Activated naive CD4-positive, alpha-beta T cell treated with anti-CD3 and anti-CD28 coated beads, Interleukin-2, amount 50 U/mL, for 24 hours (primary cell): ENCODE measurements around the gene TMEM119.
A peak's percentile ranks its signal among the peaks of the same experiment; 100 is the strongest.

ENCODE experiments used
- H3K27ac Mint-ChIP-seq: one replicate; pipeline ENCODE4 v1.8.0; 2021; ENCODE audit warnings: mild to moderate bottlenecking, mixed read lengths
- H3K27me3 Mint-ChIP-seq: one replicate; pipeline ENCODE4 v1.8.0; 2021; ENCODE audit warnings: mixed read lengths
- H3K36me3 Mint-ChIP-seq: one replicate; pipeline ENCODE4 v1.8.0; 2021; ENCODE audit warnings: mixed read lengths
- H3K4me1 Mint-ChIP-seq: one replicate; pipeline ENCODE4 v1.8.0; 2021; ENCODE audit warnings: mixed read lengths
- H3K4me3 Mint-ChIP-seq: one replicate; pipeline ENCODE4 v1.8.0; 2021; ENCODE audit warnings: mild to moderate bottlenecking, mixed read lengths
- H3K9me3 Mint-ChIP-seq: one replicate; pipeline ENCODE4 v1.8.0; 2021; ENCODE audit warnings: mixed read lengths

The TMEM119 gene

GRCh38 chr12:108611884-108612415 lies 14.1 kb upstream of the TMEM119 start:
- Mint-ChIP-seq H3K27me3 (no peaks in the 10 kb centered on the region), H3K36me3 (peaks cover 3% of the 10 kb centered on the region), H3K9me3 (no peaks in the 10 kb centered on the region), H3K4me1 (peaks cover 19% of the 10 kb centered on the region), H3K4me3 (no peak overlapping the region), H3K27ac (no peak overlapping the region)

DNA sequence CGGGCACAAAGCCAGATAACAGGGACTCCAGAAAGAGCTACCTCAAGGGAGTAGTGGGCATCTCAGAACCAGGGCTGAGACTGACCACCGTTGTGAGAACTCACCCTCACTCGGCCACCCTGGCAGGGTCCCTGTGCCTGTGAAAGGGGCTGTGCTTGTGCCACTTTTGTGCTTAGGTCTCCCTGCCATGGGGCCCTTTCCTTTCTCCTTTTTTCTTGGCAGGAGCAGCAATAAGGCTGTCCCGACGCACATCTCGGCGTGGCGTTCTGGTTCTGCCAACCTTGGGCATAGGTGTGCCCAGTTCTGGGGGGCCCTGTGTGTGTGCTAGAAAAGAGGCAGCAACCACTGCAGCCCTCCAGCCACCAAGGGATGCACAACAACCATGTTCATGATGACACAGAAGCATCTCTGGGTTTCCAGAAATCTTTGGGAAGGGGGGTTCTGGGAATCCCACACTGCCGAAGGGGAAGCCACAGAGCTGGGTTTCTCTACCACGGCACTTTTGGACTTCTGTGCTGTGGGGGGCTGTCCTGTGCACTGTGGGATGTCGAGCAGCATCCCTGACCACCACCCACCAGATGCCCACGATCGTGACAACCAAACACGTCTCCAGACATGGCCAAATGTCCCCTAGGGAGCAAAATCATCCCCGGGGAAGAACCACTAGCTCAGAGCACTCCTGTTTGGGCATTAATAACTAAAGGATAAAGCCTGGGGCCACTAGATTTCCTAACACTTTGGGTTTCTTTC lies 13.1 kb upstream of the TMEM119 start:
- Mint-ChIP-seq H3K9me3 (no peaks in the 10 kb centered on the region), H3K4me1 (peaks cover 10% of the 10 kb centered on the region), H3K36me3 (no peaks in the 10 kb centered on the region), H3K4me3 (no peak overlapping the region), H3K27ac (no peak overlapping the region), H3K27me3 (no peaks in the 10 kb centered on the region)

DNA sequence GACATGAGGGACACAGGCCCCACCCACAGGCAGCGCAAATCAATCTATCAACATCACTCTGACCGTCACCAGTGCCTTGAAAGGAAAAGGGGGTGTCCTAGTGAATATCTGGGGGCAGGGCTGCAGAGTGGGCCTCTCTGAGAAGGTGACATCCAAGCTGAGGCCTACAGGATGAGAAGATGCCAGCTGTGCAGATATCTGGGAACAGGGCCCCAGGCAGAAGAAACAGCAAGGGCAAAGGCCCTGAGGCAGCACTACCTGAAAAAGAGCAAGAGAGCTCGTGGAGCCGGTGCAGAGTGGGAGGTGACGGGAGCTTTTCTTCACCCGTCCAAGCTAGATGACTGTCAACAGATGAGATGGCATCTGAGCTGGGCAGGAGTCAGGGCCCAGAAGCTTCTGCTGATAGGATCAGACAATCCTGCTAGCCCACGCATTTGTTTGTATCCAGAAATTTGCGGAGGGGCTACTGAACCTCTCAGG lies 12.5 kb upstream of the TMEM119 start:
- Mint-ChIP-seq H3K27ac (no peak overlapping the region), H3K4me1 (peaks cover 9% of the 10 kb centered on the region), H3K4me3 (no peak overlapping the region), H3K9me3 (no peaks in the 10 kb centered on the region), H3K27me3 (no peaks in the 10 kb centered on the region), H3K36me3 (no peaks in the 10 kb centered on the region)

DNA sequence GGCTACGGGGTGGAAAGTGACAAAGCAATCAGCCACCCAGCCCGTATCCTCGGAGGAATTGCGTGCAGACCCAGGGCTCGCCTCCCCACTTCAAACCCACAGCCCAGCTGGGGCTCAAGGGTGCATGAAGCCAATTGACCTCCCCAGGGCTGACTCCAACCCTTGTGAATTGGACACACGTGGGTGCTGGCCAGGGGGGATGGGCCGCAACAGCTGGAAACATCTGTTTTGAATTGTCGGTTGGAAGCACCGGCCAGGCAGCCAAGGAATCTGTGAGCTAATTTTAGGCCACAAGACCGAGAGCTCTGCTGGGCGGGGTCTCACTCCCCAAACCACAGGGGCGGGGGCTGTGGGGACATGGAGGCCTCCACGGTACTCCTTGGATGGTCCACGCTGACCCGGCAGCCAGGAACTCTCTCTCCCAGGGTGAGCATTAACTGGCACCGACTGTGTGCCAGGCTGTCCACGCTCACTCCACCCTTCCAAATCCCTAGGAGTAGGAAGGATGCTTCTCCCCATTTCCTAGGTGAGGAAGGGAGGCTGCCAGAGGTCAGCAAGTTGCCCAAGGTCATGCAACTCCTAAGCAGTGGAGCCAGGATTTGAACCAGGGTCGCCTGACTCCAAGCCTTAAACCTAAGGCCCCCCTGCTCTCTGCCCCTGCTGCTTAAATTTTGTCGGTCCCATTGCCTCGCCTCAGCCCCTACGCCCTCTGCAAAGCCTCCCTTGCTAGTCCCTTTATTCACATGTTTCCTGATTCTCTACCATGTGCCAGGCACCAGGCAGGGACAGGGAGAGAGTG lies 11.9 kb upstream of the TMEM119 start:
- no peak overlapping the region for H3K4me3 Mint-ChIP-seq
- no peak overlapping the region for H3K27ac Mint-ChIP-seq
- H3K36me3 Mint-ChIP-seq: no peaks in the 10 kb centered on the region
- H3K27me3 Mint-ChIP-seq: no peaks in the 10 kb centered on the region
- H3K4me1 Mint-ChIP-seq: peaks cover 9% of the 10 kb centered on the region
- H3K9me3 Mint-ChIP-seq: no peaks in the 10 kb centered on the region

DNA sequence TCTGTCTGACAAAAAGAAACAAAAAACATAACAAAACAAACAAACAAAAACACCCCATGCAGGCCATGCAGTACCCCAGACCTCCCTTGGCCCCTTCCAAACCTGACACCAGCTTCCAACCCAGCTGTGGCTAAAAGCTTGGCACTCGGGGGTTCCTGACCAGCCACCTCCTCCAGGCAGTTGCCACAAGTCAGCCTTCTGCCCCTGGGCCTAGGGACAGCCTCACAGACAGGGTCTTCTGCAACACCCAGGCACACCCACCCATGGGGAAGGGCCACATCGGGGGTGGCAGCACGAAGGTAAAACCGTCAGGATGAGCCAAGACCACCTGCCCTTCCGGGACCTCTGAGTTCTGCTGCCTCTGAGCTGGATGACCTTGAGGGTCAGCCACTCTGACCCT lies 10.7 kb upstream of the TMEM119 start:
- Mint-ChIP-seq H3K4me1 (peaks cover 9% of the 10 kb centered on the region), H3K36me3 (no peaks in the 10 kb centered on the region), H3K27ac (no peak overlapping the region), H3K9me3 (no peaks in the 10 kb centered on the region), H3K4me3 (no peak overlapping the region), H3K27me3 (no peaks in the 10 kb centered on the region)

DNA sequence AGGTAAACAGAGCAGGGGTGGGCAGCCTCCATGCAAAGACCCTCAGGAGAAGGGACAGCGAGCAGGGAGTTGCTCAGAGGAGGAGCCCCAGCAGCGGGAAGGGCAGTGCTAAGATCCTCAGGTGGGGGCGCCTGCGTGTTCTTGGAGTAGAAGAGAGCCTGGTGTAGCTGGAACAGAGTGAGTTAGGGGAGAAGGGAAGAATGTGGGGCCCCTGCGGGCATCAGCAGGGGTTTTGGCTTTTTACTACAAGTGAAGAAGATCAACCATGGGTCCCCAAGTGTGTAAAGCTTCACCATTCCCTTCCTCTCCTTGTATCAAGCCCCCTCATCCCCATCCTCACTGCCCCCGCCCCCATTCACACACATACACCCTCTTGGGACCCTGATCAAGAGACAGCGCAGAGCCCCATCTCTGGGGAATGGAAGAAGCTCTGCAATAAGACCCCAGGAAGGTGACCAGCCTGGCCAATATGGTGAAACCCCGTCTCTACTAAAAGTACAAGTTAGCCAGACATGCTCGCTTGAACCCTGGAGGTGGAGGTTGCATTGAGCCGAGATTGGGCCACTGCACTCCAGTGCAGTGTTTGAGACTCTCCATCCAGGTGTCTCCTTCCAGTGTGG lies 10.2 kb upstream of the TMEM119 start:
- no peak overlapping the region for H3K4me3 Mint-ChIP-seq
- H3K4me1 Mint-ChIP-seq: peaks cover 9% of the 10 kb centered on the region
- H3K36me3 Mint-ChIP-seq: no peaks in the 10 kb centered on the region
- no peaks in the 10 kb centered on the region for H3K27me3 Mint-ChIP-seq
- no peak overlapping the region for H3K27ac Mint-ChIP-seq
- no peaks in the 10 kb centered on the region for H3K9me3 Mint-ChIP-seq

DNA sequence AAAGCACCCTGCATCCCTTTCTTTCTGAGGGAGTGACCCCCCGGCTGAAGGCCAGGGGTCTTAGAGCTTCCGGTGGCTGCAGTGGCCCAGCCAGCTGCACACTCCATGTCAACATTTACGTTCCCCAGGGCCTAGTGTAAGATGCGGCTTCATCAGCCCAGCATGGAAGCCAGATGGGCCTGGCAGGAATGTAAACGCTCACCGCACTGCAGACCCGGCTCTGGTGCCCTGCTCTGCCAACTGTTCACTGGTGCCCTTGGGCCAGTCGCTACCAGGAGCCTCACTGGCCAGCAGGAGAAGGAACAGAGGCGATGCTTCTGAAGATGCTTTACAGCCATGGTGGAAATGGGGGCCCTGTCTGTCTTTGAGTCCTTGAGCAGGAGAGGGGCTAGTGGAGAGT lies 8.6 kb upstream of the TMEM119 start:
- Mint-ChIP-seq H3K9me3 (no peaks in the 10 kb centered on the region), H3K4me1 (peaks cover under 1% of the 10 kb centered on the region), H3K36me3 (no peaks in the 10 kb centered on the region), H3K27me3 (no peaks in the 10 kb centered on the region), H3K4me3 (no peak overlapping the region), H3K27ac (no peak overlapping the region)

DNA sequence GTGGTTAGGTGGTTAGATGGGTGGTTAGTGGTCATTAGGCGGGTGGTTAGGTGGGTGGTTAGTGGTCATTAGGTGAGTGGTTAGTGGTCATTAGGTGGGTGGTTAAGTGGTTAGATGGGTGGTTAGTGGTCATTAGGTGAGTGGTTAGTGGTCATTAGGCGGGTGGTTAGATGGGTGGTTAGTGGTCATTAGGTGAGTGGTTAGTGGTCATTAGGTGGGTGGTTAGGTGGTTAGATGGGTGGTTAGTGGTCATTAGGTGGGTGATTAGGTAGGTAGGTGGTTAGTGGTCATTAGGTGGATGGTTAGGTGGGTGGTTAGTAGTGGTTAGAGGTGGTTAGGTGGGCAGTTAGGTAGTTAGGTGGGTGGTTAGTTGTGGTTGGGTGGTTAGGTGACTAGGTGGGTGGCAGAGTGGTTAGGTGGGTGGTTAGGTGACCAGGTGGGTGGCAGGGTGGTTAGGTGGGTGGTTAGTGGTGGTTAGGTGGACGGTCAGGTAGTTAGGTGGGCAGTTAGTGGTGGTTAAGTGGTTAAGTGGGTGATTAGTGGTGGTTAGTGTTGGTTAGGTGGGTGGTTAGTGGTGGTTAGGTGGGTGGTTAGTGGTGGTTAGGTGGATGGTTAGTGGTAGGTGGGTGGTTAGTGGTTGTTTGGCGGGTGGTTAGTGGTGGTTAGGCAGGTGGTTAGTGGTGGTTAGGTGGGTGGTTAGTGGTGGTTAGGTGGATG lies 8.0 kb upstream of the TMEM119 start:
- peak overlapping the region; percentile 81 for H3K27ac Mint-ChIP-seq
- H3K4me1 Mint-ChIP-seq: no peaks in the 10 kb centered on the region
- H3K4me3 Mint-ChIP-seq: no peak overlapping the region
- H3K36me3 Mint-ChIP-seq: no peaks in the 10 kb centered on the region
- no peaks in the 10 kb centered on the region for H3K27me3 Mint-ChIP-seq
- H3K9me3 Mint-ChIP-seq: no peaks in the 10 kb centered on the region

DNA sequence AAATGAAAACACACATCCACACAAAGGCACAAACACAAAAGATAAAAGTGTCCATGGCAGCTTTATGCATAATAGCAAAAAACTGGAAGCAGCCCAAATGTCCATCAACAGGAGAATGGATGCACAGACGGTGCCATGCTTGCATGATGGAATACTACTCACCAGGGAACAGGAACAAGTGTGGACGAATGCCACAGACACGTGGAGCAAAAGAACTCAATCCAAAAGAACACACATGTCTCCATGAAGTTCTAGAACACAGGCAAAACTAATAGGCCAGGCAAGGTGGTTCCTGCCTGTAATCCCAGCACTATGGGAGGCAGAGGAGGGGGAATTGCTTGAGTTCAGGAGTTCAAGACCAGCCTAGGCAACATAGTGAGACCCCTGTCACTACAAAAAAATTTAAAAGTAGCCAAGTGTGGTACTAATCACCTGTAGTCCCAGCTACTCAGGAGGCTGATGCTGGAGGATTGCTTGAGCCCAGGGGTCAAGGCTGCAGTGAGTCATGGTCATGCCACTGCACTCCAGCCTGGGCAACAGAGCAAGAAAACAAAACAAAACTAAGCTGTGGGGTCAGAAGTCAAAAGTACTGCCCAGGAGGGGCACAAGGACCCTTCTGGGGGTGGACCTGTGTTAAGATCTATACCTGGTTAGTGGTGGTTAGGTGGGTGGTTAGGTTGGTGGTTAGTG lies 7.3 kb upstream of the TMEM119 start:
- H3K27me3 Mint-ChIP-seq: no peaks in the 10 kb centered on the region
- no peaks in the 10 kb centered on the region for H3K36me3 Mint-ChIP-seq
- H3K4me3 Mint-ChIP-seq: no peak overlapping the region
- H3K9me3 Mint-ChIP-seq: no peaks in the 10 kb centered on the region
- no peaks in the 10 kb centered on the region for H3K4me1 Mint-ChIP-seq
- peak overlapping the region; percentile 61 for H3K27ac Mint-ChIP-seq

GRCh38 chr12:108604208-108604941 lies 6.5 kb upstream of the TMEM119 start:
- H3K4me1 Mint-ChIP-seq: no peaks in the 10 kb centered on the region
- no peaks in the 10 kb centered on the region for H3K9me3 Mint-ChIP-seq
- H3K4me3 Mint-ChIP-seq: no peak overlapping the region
- no peaks in the 10 kb centered on the region for H3K27me3 Mint-ChIP-seq
- H3K36me3 Mint-ChIP-seq: no peaks in the 10 kb centered on the region
- peak overlapping the region; percentile 18 for H3K27ac Mint-ChIP-seq

GRCh38 chr12:108603743-108604142 lies 5.9 kb upstream of the TMEM119 start:
- Mint-ChIP-seq H3K27me3 (no peaks in the 10 kb centered on the region), H3K27ac (no peak overlapping the region), H3K36me3 (no peaks in the 10 kb centered on the region), H3K4me1 (no peaks in the 10 kb centered on the region), H3K4me3 (no peak overlapping the region), H3K9me3 (no peaks in the 10 kb centered on the region)

DNA sequence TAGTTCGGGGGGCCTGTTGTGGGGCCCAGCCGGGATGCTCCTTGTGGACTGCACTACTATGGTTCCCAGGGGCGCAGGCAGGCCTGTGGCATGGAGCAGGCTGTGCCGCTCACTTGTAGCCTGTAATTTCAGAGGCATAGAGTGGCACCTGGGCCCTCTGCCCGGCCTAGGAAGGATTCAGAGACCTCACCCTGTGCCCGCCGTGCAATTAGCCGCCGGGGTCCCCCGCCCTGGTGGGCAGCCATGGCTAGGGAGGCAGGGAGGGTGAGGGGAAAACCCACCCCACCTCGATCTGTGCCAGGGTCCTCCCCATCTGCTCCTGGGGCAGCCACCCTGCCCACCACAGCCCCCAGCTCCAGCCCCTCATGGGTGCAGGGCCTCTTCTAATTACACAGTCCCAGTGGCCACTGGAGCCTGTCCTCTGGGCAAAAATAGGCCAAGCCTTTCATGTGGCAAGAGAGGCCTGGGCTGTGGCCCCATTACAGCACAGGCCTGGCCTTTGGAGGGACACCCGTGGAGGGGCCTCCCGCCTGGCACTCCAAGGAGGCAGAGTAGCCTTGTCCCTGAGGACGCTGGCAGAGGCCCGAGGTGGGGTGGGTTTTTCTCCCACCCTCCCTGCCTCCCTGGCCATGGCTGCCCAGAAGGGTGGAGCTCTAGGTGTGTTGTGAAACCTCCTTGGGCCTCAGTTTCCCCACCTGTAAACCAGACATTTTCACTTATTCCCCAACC lies 5.3 kb upstream of the TMEM119 start:
- Mint-ChIP-seq H3K27ac (no peak overlapping the region), H3K9me3 (no peaks in the 10 kb centered on the region), H3K36me3 (no peaks in the 10 kb centered on the region), H3K4me3 (no peak overlapping the region), H3K27me3 (no peaks in the 10 kb centered on the region), H3K4me1 (no peaks in the 10 kb centered on the region)

GRCh38 chr12:108602209-108602705 lies 4.4 kb upstream of the TMEM119 start:
- H3K27me3 Mint-ChIP-seq: no peaks in the 10 kb centered on the region
- no peaks in the 10 kb centered on the region for H3K36me3 Mint-ChIP-seq
- H3K9me3 Mint-ChIP-seq: no peaks in the 10 kb centered on the region
- no peak overlapping the region for H3K27ac Mint-ChIP-seq
- H3K4me1 Mint-ChIP-seq: no peaks in the 10 kb centered on the region
- H3K4me3 Mint-ChIP-seq: no peak overlapping the region

- H3K36me3 Mint-ChIP-seq: no peaks in the 10 kb centered on the region
- H3K4me3 Mint-ChIP-seq: no peak overlapping the region
- no peaks in the 10 kb centered on the region for H3K27me3 Mint-ChIP-seq
- H3K9me3 Mint-ChIP-seq: no peaks in the 10 kb centered on the region
- H3K4me1 Mint-ChIP-seq: no peaks in the 10 kb centered on the region
- H3K27ac Mint-ChIP-seq: no peak overlapping the region
These were observed 2.8 kb upstream of the TMEM119 start for GRCh38 chr12:108600702-108601007.
